ENCODE measurements around the gene ABCC11. TPM values are rescaled to one million over a fixed set of nuclear protein-coding genes. Genes with fewer than 3 reads are reported as not detected.

Gene ABCC11
- total and polyA plus RNA-seq, 2 of the 13 experiments (the other 11 are each of a cell fraction or from before 2014, with no cell fraction given) = 1.0 to 1.4 TPM

DNA sequence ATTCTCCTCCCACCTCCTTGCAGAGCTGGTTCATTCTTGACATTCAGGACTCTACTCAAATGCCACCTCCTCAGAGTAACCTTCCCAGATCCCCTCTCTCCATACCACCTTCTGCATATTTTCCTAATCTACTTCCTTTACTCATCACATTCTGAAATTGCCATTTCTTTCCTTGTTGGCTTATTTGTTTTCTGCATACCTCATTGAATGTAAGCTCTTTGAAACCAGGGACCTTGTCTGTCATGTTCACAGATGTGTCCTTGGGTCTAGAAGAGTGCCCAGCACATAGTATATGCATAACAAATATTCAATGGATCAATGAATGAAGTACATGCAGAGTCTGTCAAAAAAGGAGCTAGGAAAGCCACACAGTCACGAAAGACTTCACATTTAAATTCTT lies 11.1 kb downstream of the ABCC11 start (continued):
- TF ChIP-seq, protein P1, sequence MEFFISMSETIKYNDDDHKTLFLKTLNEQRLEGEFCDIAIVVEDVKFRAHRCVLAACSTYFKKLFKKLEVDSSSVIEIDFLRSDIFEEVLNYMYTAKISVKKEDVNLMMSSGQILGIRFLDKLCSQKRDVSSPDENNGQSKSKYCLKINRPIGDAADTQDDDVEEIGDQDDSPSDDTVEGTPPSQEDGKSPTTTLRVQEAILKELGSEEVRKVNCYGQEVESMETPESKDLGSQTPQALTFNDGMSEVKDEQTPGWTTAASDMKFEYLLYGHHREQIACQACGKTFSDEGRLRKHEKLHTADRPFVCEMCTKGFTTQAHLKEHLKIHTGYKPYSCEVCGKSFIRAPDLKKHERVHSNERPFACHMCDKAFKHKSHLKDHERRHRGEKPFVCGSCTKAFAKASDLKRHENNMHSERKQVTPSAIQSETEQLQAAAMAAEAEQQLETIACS (CRISPR knock-in tag; IDR thresholded peaks at IDR 0.05) = no peak
- TF ChIP-seq ZNF296 (CRISPR knock-in tag; conservative IDR thresholded peaks at IDR 0.05) (no peak), PHF8 (CRISPR knock-in tag; IDR thresholded peaks at IDR 0.05) (no peak), ZNF607 (CRISPR knock-in tag; IDR thresholded peaks at IDR 0.05; ENCODE audit: borderline replicate concordance) (no peak), RARA (CRISPR knock-in tag; IDR thresholded peaks at IDR 0.05) (no peak), HIVEP1 (CRISPR knock-in tag; IDR thresholded peaks at IDR 0.05) (no peak), MED1 (CRISPR knock-in tag; IDR thresholded peaks at IDR 0.05) (0 out of 2 replicates have a peak, but pooled peaks have one; percentile 19), ZNF326 (CRISPR knock-in tag; IDR thresholded peaks at IDR 0.05; ENCODE audit: borderline replicate concordance) (no peak), ZNF883 (CRISPR knock-in tag; IDR thresholded peaks at IDR 0.05; ENCODE audit: not compliant biosample characterization) (no peak), ZNF75D (CRISPR knock-in tag; IDR thresholded peaks at IDR 0.05; ENCODE audit: borderline replicate concordance) (no peak), RBAK (CRISPR knock-in tag; IDR thresholded peaks at IDR 0.05) (no peak), ZFX (CRISPR knock-in tag; IDR thresholded peaks at IDR 0.05; ENCODE audit: low read depth) (no peak), MBD4 (IDR thresholded peaks at IDR 0.05; ENCODE audit: borderline replicate concordance, low read length) (no peak), ERF (CRISPR knock-in tag; IDR thresholded peaks at IDR 0.05) (no peak), SNRNP70 (IDR thresholded peaks at IDR 0.05; ENCODE audit: low read depth, low read length) (no peak), SAP130 (CRISPR knock-in tag; IDR thresholded peaks at IDR 0.05; ENCODE audit: low read depth) (0 out of 2 replicates have a peak, but pooled peaks have one; percentile 18), GTF3A (CRISPR knock-in tag; conservative IDR thresholded peaks at IDR 0.05) (no peak)
- TF ChIP-seq, protein P2, sequence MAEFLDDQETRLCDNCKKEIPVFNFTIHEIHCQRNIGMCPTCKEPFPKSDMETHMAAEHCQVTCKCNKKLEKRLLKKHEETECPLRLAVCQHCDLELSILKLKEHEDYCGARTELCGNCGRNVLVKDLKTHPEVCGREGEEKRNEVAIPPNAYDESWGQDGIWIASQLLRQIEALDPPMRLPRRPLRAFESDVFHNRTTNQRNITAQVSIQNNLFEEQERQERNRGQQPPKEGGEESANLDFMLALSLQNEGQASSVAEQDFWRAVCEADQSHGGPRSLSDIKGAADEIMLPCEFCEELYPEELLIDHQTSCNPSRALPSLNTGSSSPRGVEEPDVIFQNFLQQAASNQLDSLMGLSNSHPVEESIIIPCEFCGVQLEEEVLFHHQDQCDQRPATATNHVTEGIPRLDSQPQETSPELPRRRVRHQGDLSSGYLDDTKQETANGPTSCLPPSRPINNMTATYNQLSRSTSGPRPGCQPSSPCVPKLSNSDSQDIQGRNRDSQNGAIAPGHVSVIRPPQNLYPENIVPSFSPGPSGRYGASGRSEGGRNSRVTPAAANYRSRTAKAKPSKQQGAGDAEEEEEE (CRISPR knock-in tag; IDR thresholded peaks at IDR 0.05; ENCODE audit: borderline replicate concordance) = no peak
- TF ChIP-seq, protein P3, sequence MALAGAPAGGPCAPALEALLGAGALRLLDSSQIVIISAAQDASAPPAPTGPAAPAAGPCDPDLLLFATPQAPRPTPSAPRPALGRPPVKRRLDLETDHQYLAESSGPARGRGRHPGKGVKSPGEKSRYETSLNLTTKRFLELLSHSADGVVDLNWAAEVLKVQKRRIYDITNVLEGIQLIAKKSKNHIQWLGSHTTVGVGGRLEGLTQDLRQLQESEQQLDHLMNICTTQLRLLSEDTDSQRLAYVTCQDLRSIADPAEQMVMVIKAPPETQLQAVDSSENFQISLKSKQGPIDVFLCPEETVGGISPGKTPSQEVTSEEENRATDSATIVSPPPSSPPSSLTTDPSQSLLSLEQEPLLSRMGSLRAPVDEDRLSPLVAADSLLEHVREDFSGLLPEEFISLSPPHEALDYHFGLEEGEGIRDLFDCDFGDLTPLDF (CRISPR knock-in tag; IDR thresholded peaks at IDR 0.05) = no peak
- TF ChIP-seq, protein P4, sequence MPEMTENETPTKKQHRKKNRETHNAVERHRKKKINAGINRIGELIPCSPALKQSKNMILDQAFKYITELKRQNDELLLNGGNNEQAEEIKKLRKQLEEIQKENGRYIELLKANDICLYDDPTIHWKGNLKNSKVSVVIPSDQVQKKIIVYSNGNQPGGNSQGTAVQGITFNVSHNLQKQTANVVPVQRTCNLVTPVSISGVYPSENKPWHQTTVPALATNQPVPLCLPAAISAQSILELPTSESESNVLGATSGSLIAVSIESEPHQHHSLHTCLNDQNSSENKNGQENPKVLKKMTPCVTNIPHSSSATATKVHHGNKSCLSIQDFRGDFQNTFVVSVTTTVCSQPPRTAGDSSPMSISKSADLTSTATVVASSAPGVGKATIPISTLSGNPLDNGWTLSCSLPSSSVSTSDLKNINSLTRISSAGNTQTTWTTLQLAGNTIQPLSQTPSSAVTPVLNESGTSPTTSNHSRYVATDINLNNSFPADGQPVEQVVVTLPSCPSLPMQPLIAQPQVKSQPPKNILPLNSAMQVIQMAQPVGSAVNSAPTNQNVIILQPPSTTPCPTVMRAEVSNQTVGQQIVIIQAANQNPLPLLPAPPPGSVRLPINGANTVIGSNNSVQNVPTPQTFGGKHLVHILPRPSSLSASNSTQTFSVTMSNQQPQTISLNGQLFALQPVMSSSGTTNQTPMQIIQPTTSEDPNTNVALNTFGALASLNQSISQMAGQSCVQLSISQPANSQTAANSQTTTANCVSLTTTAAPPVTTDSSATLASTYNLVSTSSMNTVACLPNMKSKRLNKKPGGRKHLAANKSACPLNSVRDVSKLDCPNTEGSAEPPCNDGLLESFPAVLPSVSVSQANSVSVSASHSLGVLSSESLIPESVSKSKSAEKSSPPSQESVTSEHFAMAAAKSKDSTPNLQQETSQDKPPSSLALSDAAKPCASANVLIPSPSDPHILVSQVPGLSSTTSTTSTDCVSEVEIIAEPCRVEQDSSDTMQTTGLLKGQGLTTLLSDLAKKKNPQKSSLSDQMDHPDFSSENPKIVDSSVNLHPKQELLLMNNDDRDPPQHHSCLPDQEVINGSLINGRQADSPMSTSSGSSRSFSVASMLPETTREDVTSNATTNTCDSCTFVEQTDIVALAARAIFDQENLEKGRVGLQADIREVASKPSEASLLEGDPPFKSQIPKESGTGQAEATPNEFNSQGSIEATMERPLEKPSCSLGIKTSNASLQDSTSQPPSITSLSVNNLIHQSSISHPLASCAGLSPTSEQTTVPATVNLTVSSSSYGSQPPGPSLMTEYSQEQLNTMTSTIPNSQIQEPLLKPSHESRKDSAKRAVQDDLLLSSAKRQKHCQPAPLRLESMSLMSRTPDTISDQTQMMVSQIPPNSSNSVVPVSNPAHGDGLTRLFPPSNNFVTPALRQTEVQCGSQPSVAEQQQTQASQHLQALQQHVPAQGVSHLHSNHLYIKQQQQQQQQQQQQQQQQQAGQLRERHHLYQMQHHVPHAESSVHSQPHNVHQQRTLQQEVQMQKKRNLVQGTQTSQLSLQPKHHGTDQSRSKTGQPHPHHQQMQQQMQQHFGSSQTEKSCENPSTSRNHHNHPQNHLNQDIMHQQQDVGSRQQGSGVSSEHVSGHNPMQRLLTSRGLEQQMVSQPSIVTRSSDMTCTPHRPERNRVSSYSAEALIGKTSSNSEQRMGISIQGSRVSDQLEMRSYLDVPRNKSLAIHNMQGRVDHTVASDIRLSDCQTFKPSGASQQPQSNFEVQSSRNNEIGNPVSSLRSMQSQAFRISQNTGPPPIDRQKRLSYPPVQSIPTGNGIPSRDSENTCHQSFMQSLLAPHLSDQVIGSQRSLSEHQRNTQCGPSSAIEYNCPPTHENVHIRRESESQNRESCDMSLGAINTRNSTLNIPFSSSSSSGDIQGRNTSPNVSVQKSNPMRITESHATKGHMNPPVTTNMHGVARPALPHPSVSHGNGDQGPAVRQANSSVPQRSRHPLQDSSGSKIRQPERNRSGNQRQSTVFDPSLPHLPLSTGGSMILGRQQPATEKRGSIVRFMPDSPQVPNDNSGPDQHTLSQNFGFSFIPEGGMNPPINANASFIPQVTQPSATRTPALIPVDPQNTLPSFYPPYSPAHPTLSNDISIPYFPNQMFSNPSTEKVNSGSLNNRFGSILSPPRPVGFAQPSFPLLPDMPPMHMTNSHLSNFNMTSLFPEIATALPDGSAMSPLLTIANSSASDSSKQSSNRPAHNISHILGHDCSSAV (CRISPR knock-in tag; IDR thresholded peaks at IDR 0.05; ENCODE audit: borderline replicate concordance) = no peak

Data from HepG2 (cell line).